Measurements from ENCODE around the gene LUC7L.
"Not testable (repeated sequence)": the region's sequence is repeated elsewhere in the genome, so short reads cannot be mapped to it uniquely, and the experiment has no call there.

Gene LUC7L

DNA sequence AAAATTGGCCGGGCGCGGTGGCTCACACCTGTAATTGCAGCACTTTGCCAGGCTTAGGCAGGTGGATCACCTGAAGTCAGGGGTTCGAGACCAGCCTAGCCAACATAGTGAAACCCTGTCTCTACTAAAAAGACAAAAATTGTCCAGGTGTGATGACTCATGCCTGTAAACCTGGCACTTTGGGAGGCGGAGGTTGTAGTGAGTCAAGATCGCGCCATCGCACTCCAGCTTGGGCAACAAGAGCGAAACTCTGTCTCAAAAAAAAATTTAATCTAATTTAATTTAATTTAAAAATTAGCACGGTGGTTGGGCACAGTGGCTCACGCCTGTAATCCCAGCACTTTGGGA is 50.6 kb downstream of the LUC7L start:
- DNase-seq, result no peak

DNA sequence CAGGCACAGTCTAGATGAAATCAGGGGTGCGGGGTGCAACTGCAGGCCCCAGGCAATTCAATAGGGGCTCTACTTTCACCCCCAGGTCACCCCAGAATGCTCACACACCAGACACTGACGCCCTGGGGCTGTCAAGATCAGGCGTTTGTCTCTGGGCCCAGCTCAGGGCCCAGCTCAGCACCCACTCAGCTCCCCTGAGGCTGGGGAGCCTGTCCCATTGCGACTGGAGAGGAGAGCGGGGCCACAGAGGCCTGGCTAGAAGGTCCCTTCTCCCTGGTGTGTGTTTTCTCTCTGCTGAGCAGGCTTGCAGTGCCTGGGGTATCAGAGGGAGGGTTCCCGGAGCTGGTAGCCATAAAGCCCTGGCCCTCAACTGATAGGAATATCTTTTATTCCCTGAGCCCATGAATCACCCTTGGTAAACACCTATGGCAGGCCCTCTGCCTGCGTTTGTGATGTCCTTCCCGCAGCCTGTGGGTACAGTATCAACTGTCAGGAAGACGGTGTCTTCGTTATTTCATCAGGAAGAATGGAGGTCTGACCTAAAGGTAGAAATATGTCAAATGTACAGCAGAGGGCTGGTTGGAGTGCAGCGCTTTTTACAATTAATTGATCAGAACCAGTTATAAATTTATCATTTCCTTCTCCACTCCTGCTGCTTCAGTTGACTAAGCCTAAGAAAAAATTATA is 51.1 kb downstream of the LUC7L start:
- DNase-seq, result no peak

GRCh38 chr16:177394-177822 is 51.8 kb downstream of the LUC7L start:
- DNase-seq, result peak in 1 of 2 experiments; percentile 43

- DNase-seq, result not testable (repeated sequence)
Observed at GRCh38 chr16:176477-177382, 52.5 kb downstream of the LUC7L start, which contains the start of gene HBA1. Gene HBA1, plus strand, starts transcription at chr16:176680. Its CDS starts 37 bp downstream, at chr16:176717.

DNA sequence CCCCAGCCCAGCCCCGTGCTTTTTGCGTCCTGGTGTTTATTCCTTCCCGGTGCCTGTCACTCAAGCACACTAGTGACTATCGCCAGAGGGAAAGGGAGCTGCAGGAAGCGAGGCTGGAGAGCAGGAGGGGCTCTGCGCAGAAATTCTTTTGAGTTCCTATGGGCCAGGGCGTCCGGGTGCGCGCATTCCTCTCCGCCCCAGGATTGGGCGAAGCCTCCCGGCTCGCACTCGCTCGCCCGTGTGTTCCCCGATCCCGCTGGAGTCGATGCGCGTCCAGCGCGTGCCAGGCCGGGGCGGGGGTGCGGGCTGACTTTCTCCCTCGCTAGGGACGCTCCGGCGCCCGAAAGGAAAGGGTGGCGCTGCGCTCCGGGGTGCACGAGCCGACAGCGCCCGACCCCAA is 53.2 kb downstream of the LUC7L start:
- not testable (repeated sequence) for DNase-seq

DNA sequence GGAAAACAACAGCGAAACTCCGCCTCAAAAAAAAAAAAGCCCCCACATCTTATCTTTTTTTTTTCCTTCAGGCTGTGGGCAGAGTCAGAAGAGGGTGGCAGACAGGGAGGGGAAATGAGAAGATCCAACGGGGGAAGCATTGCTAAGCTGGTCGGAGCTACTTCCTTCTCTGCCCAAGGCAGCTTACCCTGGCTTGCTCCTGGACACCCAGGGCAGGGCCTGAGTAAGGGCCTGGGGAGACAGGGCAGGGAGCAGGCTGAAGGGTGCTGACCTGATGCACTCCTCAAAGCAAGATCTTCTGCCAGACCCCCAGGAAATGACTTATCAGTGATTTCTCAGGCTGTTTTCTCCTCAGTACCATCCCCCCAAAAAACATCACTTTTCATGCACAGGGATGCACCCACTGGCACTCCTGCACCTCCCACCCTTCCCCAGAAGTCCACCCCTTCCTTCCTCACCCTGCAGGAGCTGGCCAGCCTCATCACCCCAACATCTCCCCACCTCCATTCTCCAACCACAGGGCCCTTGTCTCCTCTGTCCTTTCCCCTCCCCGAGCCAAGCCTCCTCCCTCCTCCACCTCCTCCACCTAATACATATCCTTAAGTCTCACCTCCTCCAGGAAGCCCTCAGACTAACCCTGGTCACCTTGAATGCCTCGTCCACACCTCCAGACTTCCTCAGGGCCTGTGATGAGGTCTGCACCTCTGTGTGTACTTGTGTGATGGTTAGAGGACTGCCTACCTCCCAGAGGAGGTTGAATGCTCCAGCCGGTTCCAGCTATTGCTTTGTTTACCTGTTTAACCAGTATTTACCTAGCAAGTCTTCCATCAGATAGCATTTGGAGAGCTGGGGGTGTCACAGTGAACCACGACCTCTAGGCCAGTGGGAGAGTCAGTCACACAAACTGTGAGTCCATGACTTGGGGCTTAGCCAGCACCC is 54.0 kb downstream of the LUC7L start:
- DNase-seq, result no peak

DNA sequence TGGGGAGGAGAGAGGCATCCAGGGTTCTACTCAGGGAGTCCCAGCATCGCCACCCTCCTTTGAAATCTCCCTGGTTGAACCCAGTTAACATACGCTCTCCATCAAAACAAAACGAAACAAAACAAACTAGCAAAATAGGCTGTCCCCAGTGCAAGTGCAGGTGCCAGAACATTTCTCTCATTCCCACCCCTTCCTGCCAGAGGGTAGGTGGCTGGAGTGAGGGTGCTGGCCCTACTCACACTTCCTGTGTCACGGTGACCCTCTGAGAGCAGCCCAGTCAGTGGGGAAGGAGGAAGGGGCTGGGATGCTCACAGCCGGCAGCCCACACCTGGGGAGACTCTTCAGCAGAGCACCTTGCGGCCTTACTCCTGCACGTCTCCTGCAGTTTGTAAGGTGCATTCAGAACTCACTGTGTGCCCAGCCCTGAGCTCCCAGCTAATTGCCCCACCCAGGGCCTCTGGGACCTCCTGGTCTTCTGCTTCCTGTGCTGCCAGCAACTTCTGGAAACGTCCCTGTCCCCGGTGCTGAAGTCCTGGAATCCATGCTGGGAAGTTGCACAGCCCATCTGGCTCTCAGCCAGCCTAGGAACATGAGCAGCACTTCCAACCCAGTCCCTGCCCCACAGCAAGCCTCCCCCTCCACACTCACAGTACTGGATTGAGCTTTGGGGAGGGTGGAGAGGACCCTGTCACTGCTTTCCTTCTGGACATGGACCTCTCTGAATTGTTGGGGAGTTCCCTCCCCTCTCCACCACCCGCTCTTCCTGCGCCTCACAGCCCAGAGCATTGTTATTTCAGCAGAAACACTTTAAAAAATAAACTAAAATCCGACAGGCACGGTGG is 55.1 kb downstream of the LUC7L start:
- peak in 1 of 2 experiments; percentile 19 for DNase-seq

- DNase-seq, result not testable (repeated sequence)
Observed at GRCh38 chr16:173211-173854, 55.9 kb downstream of the LUC7L start.

DNA sequence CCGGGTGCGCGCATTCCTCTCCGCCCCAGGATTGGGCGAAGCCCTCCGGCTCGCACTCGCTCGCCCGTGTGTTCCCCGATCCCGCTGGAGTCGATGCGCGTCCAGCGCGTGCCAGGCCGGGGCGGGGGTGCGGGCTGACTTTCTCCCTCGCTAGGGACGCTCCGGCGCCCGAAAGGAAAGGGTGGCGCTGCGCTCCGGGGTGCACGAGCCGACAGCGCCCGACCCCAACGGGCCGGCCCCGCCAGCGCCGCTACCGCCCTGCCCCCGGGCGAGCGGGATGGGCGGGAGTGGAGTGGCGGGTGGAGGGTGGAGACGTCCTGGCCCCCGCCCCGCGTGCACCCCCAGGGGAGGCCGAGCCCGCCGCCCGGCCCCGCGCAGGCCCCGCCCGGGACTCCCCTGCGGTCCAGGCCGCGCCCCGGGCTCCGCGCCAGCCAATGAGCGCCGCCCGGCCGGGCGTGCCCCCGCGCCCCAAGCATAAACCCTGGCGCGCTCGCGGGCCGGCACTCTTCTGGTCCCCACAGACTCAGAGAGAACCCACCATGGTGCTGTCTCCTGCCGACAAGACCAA is 56.8 kb downstream of the LUC7L start, which contains the start of gene HBA2:
TSS of gene HBA2 (plus strand) at position 503 of the 568 bp plus-strand sequence. CDS start at position 540, 37 bp downstream.
- DNase-seq, result not testable (repeated sequence)

- no peak for DNase-seq
Observed at GRCh38 chr16:170788-171187, 58.5 kb downstream of the LUC7L start.

GRCh38 chr16:170088-170507 is 59.2 kb downstream of the LUC7L start:
- DNase-seq, result not testable (repeated sequence)

DNA sequence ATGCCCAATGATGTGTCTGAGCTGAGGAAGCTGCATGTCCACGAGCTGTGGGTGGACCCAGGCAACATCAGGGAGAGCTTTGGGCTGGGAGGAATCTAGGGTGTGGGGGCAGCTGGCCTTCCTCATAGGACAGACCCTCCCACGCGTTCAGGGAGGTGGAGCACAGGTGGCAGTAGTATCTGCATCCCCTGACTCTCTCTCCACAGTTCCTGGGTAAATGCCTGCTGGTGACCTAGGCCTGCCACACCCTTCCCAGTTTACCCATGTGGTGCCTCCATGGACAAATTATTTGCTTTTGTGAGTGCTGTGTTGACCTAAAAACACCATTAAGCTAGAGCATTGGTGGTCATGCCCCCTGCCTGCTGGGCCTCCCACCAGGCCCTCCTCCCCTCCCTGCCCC is 60.2 kb downstream of the LUC7L start:
- no peak for DNase-seq

DNA sequence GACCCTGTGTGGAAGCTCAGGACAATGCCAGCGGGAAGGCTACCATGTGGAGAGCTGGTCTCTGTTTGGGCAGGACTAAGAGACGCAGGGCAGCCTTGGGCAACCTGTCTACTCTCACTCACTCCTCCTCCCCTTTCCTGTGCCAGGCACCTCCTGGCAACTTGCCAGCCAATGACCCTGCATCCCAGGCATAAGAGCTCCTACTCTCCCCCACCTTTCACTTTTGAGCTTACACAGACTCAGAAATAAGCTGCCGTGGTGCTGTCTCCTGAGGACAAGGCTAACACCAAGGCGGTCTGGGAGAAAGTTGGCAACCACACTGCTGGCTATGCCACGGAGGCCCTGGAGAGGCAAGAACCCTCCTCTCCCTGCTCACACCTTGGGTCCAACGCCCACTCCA is 60.8 kb downstream of the LUC7L start:
- DNase-seq, result no peak

DNA sequence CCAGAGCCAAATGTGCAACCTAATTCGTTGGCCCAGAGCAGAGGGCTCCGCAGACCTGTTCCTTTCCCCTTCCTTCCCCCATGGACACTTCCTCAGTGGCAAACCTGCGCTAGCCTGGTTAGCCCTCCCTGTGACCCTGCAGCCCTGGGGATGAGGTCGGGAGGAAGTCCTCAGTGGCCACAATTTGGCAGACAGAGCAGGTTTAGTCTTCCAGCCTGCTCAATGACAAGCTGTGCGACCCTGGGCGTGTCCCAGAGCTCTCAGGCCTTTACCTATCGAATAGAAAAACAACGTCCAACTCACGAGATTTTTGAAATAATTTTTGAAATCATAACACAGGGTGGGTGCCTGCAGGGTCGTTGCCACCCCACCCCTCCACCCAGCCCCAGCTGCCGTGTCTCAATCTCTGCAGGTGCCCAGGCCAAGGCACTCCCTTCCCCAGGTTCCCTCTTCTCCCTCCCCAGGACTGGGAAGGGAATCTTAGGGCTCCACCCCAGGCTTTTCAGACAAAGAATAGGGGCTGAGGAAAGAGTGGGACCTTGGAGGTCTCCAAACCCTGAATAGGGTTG is 62.0 kb downstream of the LUC7L start:
- DNase-seq, result no peak

- no peak for DNase-seq
Observed at GRCh38 chr16:166375-167121, 62.7 kb downstream of the LUC7L start.

DNA sequence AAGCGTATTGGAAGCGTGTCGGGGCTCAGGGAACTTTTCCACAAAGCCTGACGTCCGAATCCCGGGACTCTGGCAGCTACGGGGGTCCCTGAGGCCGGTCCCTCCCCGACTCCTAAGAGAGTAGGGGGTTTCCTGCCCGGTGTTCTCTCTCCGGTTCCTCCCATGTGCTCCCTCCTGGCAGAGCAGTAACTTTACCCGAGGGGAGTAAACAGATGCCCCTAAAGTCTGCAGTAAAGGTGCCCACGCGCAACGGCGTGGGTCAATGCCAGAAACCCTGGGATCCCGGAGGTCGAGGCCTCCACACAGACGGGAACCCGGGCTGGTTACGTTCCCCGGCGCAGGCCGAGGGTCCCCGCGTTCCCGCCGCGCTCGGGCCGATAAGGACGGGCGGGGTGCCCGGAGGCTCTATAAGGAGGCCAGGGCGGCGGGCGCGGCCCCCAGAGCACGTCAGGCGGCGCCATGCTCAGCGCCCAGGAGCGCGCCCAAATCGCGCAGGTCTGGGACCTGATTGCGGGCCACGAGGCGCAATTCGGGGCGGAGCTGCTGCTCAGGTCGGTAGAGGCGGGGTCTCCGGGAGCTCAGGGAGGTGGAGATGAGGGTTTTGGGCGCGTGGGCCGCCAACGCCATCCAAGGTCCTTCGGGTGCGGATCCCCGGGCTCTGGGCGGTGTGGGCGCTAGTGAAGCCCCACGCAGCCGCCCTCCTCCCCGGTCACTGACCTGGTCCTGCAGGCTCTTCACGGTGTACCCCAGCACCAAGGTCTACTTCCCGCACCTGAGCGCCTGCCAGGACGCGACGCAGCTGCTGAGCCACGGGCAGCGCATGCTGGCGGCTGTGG is 63.5 kb downstream of the LUC7L start, which contains the start of gene HBM:
TSS of gene HBM (plus strand) at position 440 of the 836 bp plus-strand sequence. CDS start at position 460, 20 bp downstream.
- DNase-seq, result peak in 1 of 2 experiments; percentile 39

DNA sequence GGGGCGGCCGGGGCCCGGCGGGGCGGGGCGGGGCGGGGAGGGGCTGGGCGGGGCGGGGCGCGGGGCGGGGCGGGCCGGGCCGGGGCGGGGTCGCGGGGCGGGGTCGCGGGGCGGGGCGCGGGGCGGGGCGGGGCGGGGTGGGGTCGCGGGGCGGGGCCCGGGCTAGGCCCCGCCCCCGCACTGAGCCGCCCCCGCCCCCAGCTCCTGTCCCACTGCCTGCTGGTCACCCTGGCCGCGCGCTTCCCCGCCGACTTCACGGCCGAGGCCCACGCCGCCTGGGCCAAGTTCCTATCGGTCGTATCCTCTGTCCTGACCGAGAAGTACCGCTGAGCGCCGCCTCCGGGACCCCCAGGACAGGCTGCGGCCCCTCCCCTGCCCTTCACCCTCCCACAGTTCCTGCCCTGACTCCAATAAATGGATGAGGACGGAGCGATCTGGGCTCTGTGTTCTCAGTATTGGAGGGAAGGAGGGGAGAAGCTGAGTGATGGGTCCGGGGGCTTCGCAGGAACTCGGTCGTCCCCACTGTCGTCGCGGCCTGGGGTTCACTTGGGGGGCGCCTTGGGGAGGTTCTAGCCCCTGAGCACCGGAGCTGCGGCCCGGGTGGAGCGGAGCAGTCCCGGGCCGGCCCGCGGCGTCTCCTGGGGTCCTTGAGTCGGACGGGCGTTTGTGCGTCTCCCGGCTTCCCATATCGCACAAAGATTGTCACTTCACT is 64.3 kb downstream of the LUC7L start:
- DNase-seq, result peak in 1 of 2 experiments; percentile 34

Measured in NCI-H524 (cell line).